Hindlimb muscle (tissue), 1 donor: ENCODE results near the gene BCAS4. TPM values are rescaled to one million over a fixed set of nuclear protein-coding genes. Genes with fewer than 3 reads are reported as not detected.
"Not testable (repeated sequence)": the region's sequence is repeated elsewhere in the genome, so short reads cannot be mapped to it uniquely, and the experiment has no call there.

Experiments used
- DNase-seq: peaks from one replicate; pipeline ENCODE4 v3.0.0-alpha.2; 2013
- polyA plus RNA-seq: library from polyadenylated mRNA; unstranded; fragments of 120-200 nt; gene quantifications from one replicate; pipeline ENCODE4 v1.2.1, GENCODE V29; 2013; ENCODE audit not compliant: insufficient read length

Gene BCAS4
- 4.0 TPM for polyA plus RNA-seq

GRCh38 chr20:50794846-50795634 is at the start of gene BCAS4:
TSS of gene BCAS4 (plus strand) at chr20:50795061. CDS start at chr20:50795084, 23 bp downstream.
- DNase-seq: peak; percentile 87

- no peak for DNase-seq
These were observed 49.2 kb upstream of the BCAS4 start for GRCh38 chr20:50745634-50746137.

- no peak for DNase-seq
These were observed 48.5 kb upstream of the BCAS4 start for GRCh38 chr20:50746138-50746940.

- no peak for DNase-seq
These were observed 47.6 kb upstream of the BCAS4 start for GRCh38 chr20:50747275-50747674.

- no peak for DNase-seq
These were observed 44.7 kb upstream of the BCAS4 start for GRCh38 chr20:50750145-50750671.

- DNase-seq: no peak
These were observed 41.7 kb upstream of the BCAS4 start for GRCh38 chr20:50753152-50753551.

GRCh38 chr20:50754420-50754819 is 40.4 kb upstream of the BCAS4 start:
- DNase-seq: no peak

GRCh38 chr20:50756447-50756846 is 38.4 kb upstream of the BCAS4 start:
- no peak for DNase-seq

GRCh38 chr20:50758469-50758868 is 36.4 kb upstream of the BCAS4 start:
- DNase-seq: no peak

- DNase-seq: no peak
These were observed 35.9 kb upstream of the BCAS4 start for GRCh38 chr20:50758992-50759391.

- no peak for DNase-seq
These were observed 35.2 kb upstream of the BCAS4 start for GRCh38 chr20:50759678-50760077.

GRCh38 chr20:50762045-50762422 is 32.8 kb upstream of the BCAS4 start:
- DNase-seq: no peak

- DNase-seq: peak; percentile 62
These were observed 32.2 kb upstream of the BCAS4 start for GRCh38 chr20:50762435-50763220.

GRCh38 chr20:50763550-50764458 is 31.1 kb upstream of the BCAS4 start:
- not testable (repeated sequence) for DNase-seq

- DNase-seq: not testable (repeated sequence)
These were observed 29.6 kb upstream of the BCAS4 start for GRCh38 chr20:50765251-50765650.

GRCh38 chr20:50765674-50766073 is 29.2 kb upstream of the BCAS4 start:
- no peak for DNase-seq

GRCh38 chr20:50766955-50767809 is 27.7 kb upstream of the BCAS4 start:
- not testable (repeated sequence) for DNase-seq

- not testable (repeated sequence) for DNase-seq
These were observed 25.9 kb upstream of the BCAS4 start for GRCh38 chr20:50768991-50769390.

- DNase-seq: not testable (repeated sequence)
These were observed 25.2 kb upstream of the BCAS4 start for GRCh38 chr20:50769551-50770085.
